Activated CD4-positive, alpha-beta T cell treated with anti-CD3 and anti-CD28 coated beads, Interleukin-2, amount 10 ng/mL, durations not matched to agents 24 days and 14 days (primary cell): Measurements from ENCODE around the gene ILDR2. TPM values are rescaled to one million over a fixed set of nuclear protein-coding genes. Genes with fewer than 3 reads are reported as not detected.

Source experiments
- total RNA-seq: library from RNA; stranded (reverse); gene quantifications from 2 replicates; pipeline ENCODE4 v1.2.3, GENCODE V29; 2022

The ILDR2 gene
- total RNA-seq, 1 donor from 2014 or later, result 12.5 TPM

Other genes starting within 250 kb of the ILDR2 start
- 52.4 and 53.9 TPM in 2 replicates for gene POGK, start 136.1 kb downstream of the ILDR2 start, total RNA-seq
- gene TADA1, start 99.3 kb downstream of the ILDR2 start, total RNA-seq, result 17.0 and 18.4 TPM in 2 replicates
- not detected in 2 replicates for gene MAEL, start 13.7 kb upstream of the ILDR2 start, total RNA-seq
- 0.12 TPM in 1 of 2 replicates, not detected in the other for gene GPA33, start 114.8 kb upstream of the ILDR2 start, total RNA-seq
- not detected in 2 replicates for gene STYXL2, start 118.5 kb upstream of the ILDR2 start, total RNA-seq
- 17.2 and 17.5 TPM in 2 replicates for gene POU2F1, start 245.3 kb upstream of the ILDR2 start, total RNA-seq